ENCODE measurements around the gene NCF4. TPM values are rescaled to one million over a fixed set of nuclear protein-coding genes. Genes with fewer than 3 reads are reported as not detected.

NCF4 gene
- total RNA-seq, 1 donor, result 0.36 TPM

GRCh38 chr22:36858966-36859365 lies 1.8 kb upstream of the NCF4 start:
- no peak overlapping the region for H3K4me3 ChIP-seq (ENCODE audit: insufficient read depth, low read length)
- H4K20me1 ChIP-seq (ENCODE audit: insufficient read depth, low read length), result no peaks in the 10 kb centered on the region
- H3K27ac ChIP-seq (ENCODE audit: low read depth, low read length), result no peak overlapping the region
- no peaks in the 10 kb centered on the region for H3K36me3 ChIP-seq (ENCODE audit: insufficient read depth, low read length)
- no peak for TF ChIP-seq CTCF (IDR thresholded peaks at IDR 0.05; ENCODE audit: extremely low read depth, low read depth, low read length)
- no peak overlapping the region for H3K4me2 ChIP-seq (ENCODE audit: insufficient read depth, low read length)
- peaks cover 8% of the 10 kb centered on the region for H3K4me1 ChIP-seq (ENCODE audit: insufficient read depth, low read length)
- H2AFZ ChIP-seq (ENCODE audit: low read length), result no peak overlapping the region
- H3K27me3 ChIP-seq (ENCODE audit: insufficient read depth, low read length), result peaks cover 17% of the 10 kb centered on the region
- H3K9me3 ChIP-seq (ENCODE audit: low read depth, low read length), result no peaks in the 10 kb centered on the region
- H3K79me2 ChIP-seq (ENCODE audit: insufficient read depth, low read length), result no peaks in the 10 kb centered on the region
- no peak for DNase-seq (ENCODE audit: insufficient read length, low spot score, missing footprints)

GRCh38 chr22:36860017-36860416 lies 789 bp upstream of the NCF4 start:
- H3K4me2 ChIP-seq (ENCODE audit: insufficient read depth, low read length), result no peak overlapping the region
- H3K27me3 ChIP-seq (ENCODE audit: insufficient read depth, low read length), result peaks cover 17% of the 10 kb centered on the region
- peak; percentile 14 for TF ChIP-seq CTCF (IDR thresholded peaks at IDR 0.05; ENCODE audit: extremely low read depth, low read depth, low read length)
- no peak overlapping the region for H3K4me3 ChIP-seq (ENCODE audit: insufficient read depth, low read length)
- no peak for DNase-seq (ENCODE audit: insufficient read length, low spot score, missing footprints)
- H3K79me2 ChIP-seq (ENCODE audit: insufficient read depth, low read length), result no peaks in the 10 kb centered on the region
- H3K9me3 ChIP-seq (ENCODE audit: low read depth, low read length), result no peaks in the 10 kb centered on the region
- H3K4me1 ChIP-seq (ENCODE audit: insufficient read depth, low read length), result peaks cover 8% of the 10 kb centered on the region
- no peaks in the 10 kb centered on the region for H3K36me3 ChIP-seq (ENCODE audit: insufficient read depth, low read length)
- H2AFZ ChIP-seq (ENCODE audit: low read length), result no peak overlapping the region
- H4K20me1 ChIP-seq (ENCODE audit: insufficient read depth, low read length), result no peaks in the 10 kb centered on the region
- H3K27ac ChIP-seq (ENCODE audit: low read depth, low read length), result no peak overlapping the region

GRCh38 chr22:36860438-36860820 lies 377 bp upstream of the NCF4 start:
- no peaks in the 10 kb centered on the region for H4K20me1 ChIP-seq (ENCODE audit: insufficient read depth, low read length)
- H3K4me3 ChIP-seq (ENCODE audit: insufficient read depth, low read length), result no peak overlapping the region
- H3K4me2 ChIP-seq (ENCODE audit: insufficient read depth, low read length), result no peak overlapping the region
- TF ChIP-seq CTCF (IDR thresholded peaks at IDR 0.05; ENCODE audit: extremely low read depth, low read depth, low read length), result no peak
- H3K27ac ChIP-seq (ENCODE audit: low read depth, low read length), result no peak overlapping the region
- H3K79me2 ChIP-seq (ENCODE audit: insufficient read depth, low read length), result no peaks in the 10 kb centered on the region
- no peak overlapping the region for H2AFZ ChIP-seq (ENCODE audit: low read length)
- H3K9me3 ChIP-seq (ENCODE audit: low read depth, low read length), result no peaks in the 10 kb centered on the region
- peaks cover 17% of the 10 kb centered on the region for H3K27me3 ChIP-seq (ENCODE audit: insufficient read depth, low read length)
- no peaks in the 10 kb centered on the region for H3K36me3 ChIP-seq (ENCODE audit: insufficient read depth, low read length)
- DNase-seq (ENCODE audit: insufficient read length, low spot score, missing footprints), result no peak
- peaks cover 8% of the 10 kb centered on the region for H3K4me1 ChIP-seq (ENCODE audit: insufficient read depth, low read length)

GRCh38 chr22:36862251-36863242 lies 1.7 kb downstream of the NCF4 start:
- Histone ChIP-seq H3K4me3 (ENCODE audit: insufficient read depth, low read length) (no peak overlapping the region), H3K79me2 (ENCODE audit: insufficient read depth, low read length) (no peaks in the 10 kb centered on the region), H3K4me2 (ENCODE audit: insufficient read depth, low read length) (no peak overlapping the region), H3K9me3 (ENCODE audit: low read depth, low read length) (no peaks in the 10 kb centered on the region), H3K4me1 (ENCODE audit: insufficient read depth, low read length) (no peaks in the 10 kb centered on the region), H3K27me3 (ENCODE audit: insufficient read depth, low read length) (peaks cover 13% of the 10 kb centered on the region), H3K27ac (ENCODE audit: low read depth, low read length) (no peak overlapping the region), H2AFZ (ENCODE audit: low read length) (no peak overlapping the region), H4K20me1 (ENCODE audit: insufficient read depth, low read length) (no peaks in the 10 kb centered on the region), H3K36me3 (ENCODE audit: insufficient read depth, low read length) (no peaks in the 10 kb centered on the region)
- TF ChIP-seq CTCF (IDR thresholded peaks at IDR 0.05; ENCODE audit: extremely low read depth, low read depth, low read length), result no peak
- DNase-seq (ENCODE audit: insufficient read length, low spot score, missing footprints), result peak; percentile 77

Data from osteoblast (primary cell).